Retinal pigment epithelial cell (primary cell): ENCODE measurements around the gene TBC1D30.

Source experiments
- DNase-seq: peaks from one replicate; pipeline ENCODE4 v3.0.0-alpha.2; 2010; ENCODE audit warnings: low read depth
- H3K4me3 ChIP-seq: 2 replicates; pipeline ENCODE4 v1.5.1; 2011; ENCODE audit warnings: mild to moderate bottlenecking, low read length, control low read depth, moderate library complexity
- CTCF ChIP-seq: conservative IDR thresholded peaks from 2 replicates; pipeline ENCODE4 v1.5.1; 2011; ENCODE audit warnings: low read depth, low read length, control low read depth, inconsistent platforms

Gene TBC1D30

GRCh38 chr12:64911912-64912311, 87.5 kb downstream of the TBC1D30 start:
- H3K4me3 ChIP-seq, result no peak overlapping the region
- no peak for DNase-seq

DNA sequence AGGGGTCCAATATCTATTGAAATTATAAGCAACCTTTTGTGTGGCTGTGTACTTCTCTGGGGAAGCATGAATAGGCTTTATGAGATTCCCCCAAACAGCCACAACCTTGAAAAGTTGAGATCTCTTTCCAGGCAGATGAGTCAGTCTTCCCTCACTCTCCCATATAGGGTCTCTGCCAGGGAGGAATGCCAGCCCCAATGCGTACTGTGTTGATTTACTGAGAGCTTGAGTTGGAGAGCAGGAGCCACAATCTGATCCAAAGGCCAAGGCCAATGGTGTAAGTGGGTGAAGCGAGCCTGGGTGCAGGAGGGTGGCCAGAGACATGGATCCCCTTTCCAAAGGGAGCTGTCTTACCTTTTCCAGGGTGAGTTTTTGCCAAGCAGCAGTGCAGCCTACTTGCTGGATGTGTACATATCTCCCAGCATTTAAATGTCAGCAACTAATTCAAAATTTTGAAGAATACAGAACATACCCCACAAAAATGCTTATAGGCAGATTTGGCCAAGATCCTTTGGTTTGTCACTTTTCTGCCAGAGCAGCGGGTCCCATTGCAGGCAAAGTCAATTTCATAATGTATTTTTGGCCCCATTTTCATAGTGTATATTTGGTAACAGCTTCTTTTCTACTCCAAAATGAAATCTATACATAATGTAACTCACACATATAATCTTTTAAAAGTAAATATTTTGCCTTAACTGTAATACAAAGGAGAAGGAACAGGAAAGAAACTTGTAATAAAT, 88.2 kb downstream of the TBC1D30 start:
- no peak for DNase-seq
- H3K4me3 ChIP-seq, result no peak overlapping the region
- no peak for TF ChIP-seq CTCF

More at GRCh38 chr12:64911912-64912311, 87.5 kb downstream of the TBC1D30 start:
- TF ChIP-seq CTCF, result no peak

DNA sequence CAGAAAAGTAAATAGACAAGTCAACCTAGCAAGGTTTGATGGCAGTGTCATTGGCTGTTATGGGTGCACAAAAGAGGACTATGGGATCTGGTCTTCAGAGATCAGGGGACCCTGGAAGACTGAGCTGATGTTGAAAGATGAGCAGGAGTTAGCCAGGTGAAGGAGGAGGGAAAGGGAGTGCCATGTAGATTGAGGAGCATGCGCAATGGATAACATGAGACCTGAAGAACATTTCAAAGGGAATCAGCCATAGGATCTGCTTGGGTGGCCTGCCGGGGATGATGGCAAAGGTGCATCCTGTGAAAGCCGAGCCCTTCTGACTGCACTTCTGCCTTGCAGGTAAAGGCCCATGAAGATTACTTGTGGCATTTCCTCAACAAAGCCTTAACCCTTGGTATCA, 90.8 kb downstream of the TBC1D30 start:
- TF ChIP-seq CTCF, result no peak
- H3K4me3 ChIP-seq, result no peak overlapping the region
- no peak for DNase-seq

DNA sequence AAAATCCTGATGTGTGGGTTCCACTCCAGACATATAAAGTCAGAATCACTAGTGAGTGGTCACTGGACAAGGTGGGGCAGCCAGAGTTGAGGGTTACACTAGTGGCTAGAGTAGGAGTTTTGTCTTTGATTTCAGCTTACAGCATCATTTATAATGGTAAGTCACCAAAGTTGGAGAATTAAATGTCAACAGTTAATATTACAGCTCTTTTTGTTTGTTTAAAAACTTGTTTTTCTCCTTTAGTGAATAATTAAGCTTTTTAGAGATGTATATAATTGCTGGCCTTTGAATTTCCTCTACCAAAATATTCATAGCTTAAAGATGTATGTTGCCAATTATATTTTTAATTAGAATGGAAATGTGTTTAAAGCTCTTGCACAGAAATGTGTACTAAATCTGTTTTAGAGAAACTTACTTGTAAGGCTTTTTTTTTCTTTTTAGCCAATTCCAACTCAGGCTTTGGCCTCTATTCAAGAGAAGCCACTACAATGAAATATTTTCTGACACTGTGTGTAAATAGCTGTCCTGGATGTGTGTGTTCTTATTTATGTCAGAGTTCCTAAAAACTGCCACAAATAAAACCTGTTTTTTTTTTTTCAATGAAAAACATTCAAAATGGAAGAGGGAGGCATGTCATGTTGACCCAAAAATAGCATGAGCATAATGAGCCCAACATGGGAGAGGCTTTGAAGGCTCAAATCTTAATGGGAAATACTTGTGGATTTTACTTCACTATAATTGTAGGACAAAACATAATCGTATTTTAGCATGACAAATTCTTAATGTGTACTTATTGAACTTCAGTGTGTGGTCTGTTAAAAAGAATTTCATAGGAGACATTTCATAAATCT, 92.2 kb downstream of the TBC1D30 start:
- H3K4me3 ChIP-seq, result no peak overlapping the region
- no peak for TF ChIP-seq CTCF
- no peak for DNase-seq

DNA sequence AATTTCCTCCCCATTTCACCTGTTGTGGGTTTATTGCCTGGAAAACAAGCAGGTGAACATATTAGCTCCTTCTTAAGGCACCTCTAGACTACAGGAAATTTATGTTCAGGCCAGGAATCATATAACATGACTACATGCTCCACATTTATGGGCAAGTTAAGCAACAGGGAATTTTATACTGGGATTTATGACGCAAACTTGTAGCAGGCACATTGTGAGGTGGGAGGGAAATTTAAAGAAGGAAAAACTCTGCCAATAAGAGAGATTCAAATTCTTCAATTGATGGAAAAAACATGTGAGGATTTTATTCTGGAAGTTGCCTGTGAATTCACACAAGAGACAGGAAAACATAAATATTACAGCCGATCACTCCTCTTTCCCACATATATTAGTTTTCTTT, 93.9 kb downstream of the TBC1D30 start:
- no peak for TF ChIP-seq CTCF
- no peak for DNase-seq
- no peak overlapping the region for H3K4me3 ChIP-seq

DNA sequence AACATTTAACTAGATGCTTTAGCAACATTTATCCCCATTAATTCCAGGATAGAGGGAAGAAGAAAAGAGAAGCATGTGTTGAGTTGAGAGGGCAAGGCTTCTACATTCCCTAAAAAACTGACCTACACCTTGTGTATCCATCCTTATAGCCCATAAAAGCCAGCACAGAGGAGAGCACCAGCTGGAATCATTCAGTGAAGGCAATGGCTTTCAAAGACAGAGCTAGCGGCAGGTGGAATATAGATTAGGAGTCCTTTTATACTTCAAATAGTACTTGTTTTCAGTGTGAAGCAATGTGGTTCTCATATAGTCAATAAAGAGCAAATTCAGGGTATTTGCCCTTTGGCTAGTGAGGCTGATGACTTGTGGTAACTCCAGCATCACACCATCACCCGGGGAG, 94.4 kb downstream of the TBC1D30 start:
- no peak for DNase-seq
- no peak overlapping the region for H3K4me3 ChIP-seq
- TF ChIP-seq CTCF, result no peak
